ENCODE data around the gene CHD6.

The CHD6 gene

DNA sequence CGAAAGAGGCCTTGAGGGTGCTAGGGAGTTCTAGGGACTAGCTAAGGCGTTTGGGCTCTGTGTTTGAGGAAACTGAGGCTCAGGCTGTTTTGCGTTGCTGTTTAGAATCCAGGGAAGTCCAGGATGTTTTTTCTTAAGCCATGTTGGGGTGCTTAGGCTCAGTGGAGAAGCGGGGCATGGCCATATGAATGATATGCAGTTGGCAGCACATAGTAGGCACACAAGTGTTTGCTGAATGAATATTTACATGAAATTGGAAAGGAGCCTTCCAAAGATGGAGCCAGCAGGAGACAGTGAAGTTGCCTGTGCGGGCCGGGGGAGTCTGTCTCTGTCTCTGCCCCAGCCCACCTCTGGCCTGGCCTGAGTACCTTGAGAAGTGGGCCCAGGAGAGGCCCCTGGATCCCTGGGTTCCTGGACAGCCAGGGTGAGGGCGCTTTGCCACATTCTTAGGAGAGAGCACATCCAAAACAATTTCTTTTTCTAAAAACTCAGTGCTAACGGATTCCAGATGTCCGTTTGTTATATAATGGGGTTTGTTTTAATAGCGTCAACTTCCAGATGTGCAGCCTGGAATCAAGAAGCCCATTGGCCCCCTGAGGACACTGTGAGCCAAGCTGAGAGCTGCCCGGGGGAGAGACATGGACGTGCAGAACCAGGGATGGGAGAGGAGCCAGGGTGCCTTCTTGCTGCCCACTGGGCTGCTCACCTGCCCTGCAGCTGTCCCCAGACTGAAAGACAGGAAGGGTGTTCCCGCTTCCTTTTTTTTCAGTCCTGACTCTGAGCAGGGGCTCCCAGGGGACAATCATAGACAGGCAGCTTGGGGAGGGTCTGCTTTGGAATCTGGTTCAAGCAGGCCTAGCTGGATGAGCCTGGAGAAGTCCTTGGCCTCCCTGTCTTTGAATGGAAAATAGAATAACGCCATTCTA is 231.4 kb downstream of the CHD6 start:
- TF ChIP-seq, protein P1, sequence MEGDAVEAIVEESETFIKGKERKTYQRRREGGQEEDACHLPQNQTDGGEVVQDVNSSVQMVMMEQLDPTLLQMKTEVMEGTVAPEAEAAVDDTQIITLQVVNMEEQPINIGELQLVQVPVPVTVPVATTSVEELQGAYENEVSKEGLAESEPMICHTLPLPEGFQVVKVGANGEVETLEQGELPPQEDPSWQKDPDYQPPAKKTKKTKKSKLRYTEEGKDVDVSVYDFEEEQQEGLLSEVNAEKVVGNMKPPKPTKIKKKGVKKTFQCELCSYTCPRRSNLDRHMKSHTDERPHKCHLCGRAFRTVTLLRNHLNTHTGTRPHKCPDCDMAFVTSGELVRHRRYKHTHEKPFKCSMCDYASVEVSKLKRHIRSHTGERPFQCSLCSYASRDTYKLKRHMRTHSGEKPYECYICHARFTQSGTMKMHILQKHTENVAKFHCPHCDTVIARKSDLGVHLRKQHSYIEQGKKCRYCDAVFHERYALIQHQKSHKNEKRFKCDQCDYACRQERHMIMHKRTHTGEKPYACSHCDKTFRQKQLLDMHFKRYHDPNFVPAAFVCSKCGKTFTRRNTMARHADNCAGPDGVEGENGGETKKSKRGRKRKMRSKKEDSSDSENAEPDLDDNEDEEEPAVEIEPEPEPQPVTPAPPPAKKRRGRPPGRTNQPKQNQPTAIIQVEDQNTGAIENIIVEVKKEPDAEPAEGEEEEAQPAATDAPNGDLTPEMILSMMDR (IDR thresholded peaks at IDR 0.05; ENCODE audit: low read depth, low read length, missing control alignments), result no peak
- no peak overlapping the region for H3K4me3 ChIP-seq (ENCODE audit: low read depth, low read length)
- no peaks in the 10 kb centered on the region for H3K36me3 ChIP-seq (replicated peaks)
- in situ Hi-C loops (cut with HindIII; ENCODE audit: low pct_ligation_motif_present, low sequenced_read_pairs), result no loop called here
- no peak for DNase-seq
- no peaks in the 10 kb centered on the region for H3K27me3 ChIP-seq (replicated peaks)
- no peak overlapping the region for H3K27ac ChIP-seq

GRCh38 chr20:41382791-41383305 is 235.3 kb downstream of the CHD6 start:
- in situ Hi-C loops (cut with HindIII; ENCODE audit: low pct_ligation_motif_present, low sequenced_read_pairs), result no loop called here
- Histone ChIP-seq H3K36me3 (replicated peaks) (no peaks in the 10 kb centered on the region), H3K27ac (no peak overlapping the region), H3K27me3 (replicated peaks) (no peaks in the 10 kb centered on the region), H3K4me3 (ENCODE audit: low read depth, low read length) (no peak overlapping the region)
- TF ChIP-seq, protein P1 (IDR thresholded peaks at IDR 0.05; ENCODE audit: low read depth, low read length, missing control alignments), result no peak
- DNase-seq, result no peak

- in situ Hi-C loops (cut with HindIII; ENCODE audit: low pct_ligation_motif_present, low sequenced_read_pairs), result no loop called here
- H3K27ac ChIP-seq, result no peak overlapping the region
- no peak overlapping the region for H3K4me3 ChIP-seq (ENCODE audit: low read depth, low read length)
- no peak for DNase-seq
- H3K36me3 ChIP-seq (replicated peaks), result no peaks in the 10 kb centered on the region
- TF ChIP-seq, protein P1 (IDR thresholded peaks at IDR 0.05; ENCODE audit: low read depth, low read length, missing control alignments), result no peak
- H3K27me3 ChIP-seq (replicated peaks), result no peaks in the 10 kb centered on the region
Measured at GRCh38 chr20:41380551-41381193, 237.5 kb downstream of the CHD6 start.

DNA sequence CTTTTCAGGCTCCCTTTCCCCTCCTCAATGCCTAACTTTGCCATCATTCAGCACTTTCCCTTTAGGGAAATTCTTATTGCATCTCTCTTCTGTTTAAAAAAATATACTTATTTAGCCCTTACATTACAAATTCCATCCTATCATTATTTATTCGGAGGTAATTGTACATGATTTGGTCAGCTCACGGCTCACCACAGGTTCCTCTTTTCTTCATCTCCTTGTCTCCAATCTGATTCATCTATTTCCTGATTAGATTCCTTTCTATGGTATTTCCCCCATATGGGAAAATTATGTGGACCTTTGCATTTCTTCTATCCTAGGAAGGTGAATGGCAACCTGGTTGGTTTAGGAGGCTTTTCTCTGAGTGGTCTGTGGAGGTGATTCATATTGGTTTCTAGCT is 238.6 kb downstream of the CHD6 start:
- TF ChIP-seq, protein P1 (IDR thresholded peaks at IDR 0.05; ENCODE audit: low read depth, low read length, missing control alignments), result no peak
- H3K27me3 ChIP-seq (replicated peaks), result no peaks in the 10 kb centered on the region

DNA sequence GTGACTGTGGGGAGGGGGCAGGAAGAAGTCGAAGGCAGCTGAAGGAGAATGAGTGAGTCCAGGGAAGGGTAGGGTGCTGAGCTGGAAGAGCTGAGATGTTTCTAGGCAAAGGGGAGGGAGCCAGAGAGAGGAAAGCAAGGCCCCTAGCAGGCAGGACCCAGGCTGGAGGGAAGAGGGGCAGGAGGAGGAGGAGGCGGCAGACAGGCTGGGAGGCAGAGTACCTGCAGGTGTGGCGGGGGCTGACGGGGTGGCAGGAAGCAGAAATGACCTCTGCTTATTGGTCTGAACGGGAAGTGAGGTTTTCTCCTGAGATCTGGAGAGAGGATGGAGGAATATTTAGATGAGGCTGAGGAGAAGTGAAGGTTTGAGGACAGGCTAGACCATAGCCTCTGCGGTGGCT is 240.9 kb downstream of the CHD6 start:
- no peaks in the 10 kb centered on the region for H3K27me3 ChIP-seq (replicated peaks)
- H3K27ac ChIP-seq, result no peak overlapping the region
- in situ Hi-C loops (cut with HindIII; ENCODE audit: low pct_ligation_motif_present, low sequenced_read_pairs), result no loop called here
- no peak for DNase-seq
- no peak overlapping the region for H3K4me3 ChIP-seq (ENCODE audit: low read depth, low read length)
- H3K36me3 ChIP-seq (replicated peaks), result no peaks in the 10 kb centered on the region
- TF ChIP-seq, protein P1 (IDR thresholded peaks at IDR 0.05; ENCODE audit: low read depth, low read length, missing control alignments), result no peak

More for the DNA sequence above, 238.6 kb downstream of the CHD6 start:
- H3K36me3 ChIP-seq (replicated peaks), result no peaks in the 10 kb centered on the region
- DNase-seq, result no peak
- no peak overlapping the region for H3K27ac ChIP-seq
- in situ Hi-C loops (cut with HindIII; ENCODE audit: low pct_ligation_motif_present, low sequenced_read_pairs), result no loop called here
- no peak overlapping the region for H3K4me3 ChIP-seq (ENCODE audit: low read depth, low read length)
